ENCODE measurements around the gene KANSL1. TPM values are rescaled to one million over a fixed set of nuclear protein-coding genes. Genes with fewer than 3 reads are reported as not detected.

Gene KANSL1
- polyA plus RNA-seq, 1 donor, result 38.7 TPM

DNA sequence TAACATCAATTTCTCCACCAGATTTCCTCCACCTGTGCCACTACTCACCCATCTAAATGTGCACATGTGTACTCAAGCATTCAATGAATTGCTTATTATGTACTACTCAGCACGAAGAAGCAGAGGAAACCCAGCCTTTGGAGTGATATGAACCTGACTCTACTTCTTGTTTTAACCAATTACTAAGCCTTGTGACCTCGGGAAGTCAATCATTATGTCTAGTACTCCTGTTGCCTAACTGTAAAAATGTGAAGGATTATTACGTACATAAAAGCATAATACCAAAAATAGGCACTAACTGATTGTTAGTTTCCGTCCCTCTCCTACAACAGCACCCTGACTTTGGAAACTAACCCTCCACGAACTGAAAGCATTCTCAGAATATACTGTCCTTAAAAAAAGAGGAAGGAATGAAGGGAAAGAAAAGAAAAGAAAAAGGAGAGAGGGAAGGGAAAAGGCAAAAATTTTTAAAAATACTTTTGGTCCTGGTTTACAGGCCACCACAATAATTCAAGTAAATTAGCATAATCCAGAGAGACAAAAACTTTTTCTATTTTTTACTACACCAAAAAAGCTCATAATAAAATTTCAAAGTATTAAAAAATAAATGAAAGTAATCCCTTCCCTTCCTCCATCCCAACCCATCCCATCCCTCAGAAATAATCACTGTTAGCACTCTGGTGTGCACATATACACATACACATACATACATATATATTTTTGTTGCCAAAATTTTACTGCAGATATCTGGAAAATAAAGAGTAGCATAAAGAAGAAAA, 53.6 kb downstream of the KANSL1 start:
- no peak for DNase-seq (ENCODE audit: low read depth)

DNA sequence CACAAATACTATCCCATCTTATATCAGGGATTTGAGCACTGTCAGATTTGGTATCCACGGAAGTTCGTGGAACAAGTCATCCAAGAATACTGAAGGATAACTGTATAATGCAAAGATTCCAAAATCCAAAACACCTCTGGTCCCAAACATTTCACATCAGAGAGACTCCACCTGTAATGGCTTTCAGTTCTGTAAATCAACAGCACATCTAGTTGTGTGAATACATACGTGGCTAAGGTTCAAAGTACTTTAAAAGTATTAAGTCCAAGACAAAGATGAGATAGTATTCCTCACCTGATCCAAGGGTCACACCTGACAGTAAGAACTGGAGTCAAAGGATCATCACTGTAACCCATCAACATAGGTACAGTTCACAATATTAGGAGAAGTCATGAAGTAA, 54.8 kb downstream of the KANSL1 start:
- no peak for DNase-seq (ENCODE audit: low read depth)

- DNase-seq (ENCODE audit: low read depth), result no peak
Observed at GRCh38 chr17:46136820-46137219, 56.4 kb downstream of the KANSL1 start.

GRCh38 chr17:46135879-46136563, 57.2 kb downstream of the KANSL1 start:
- DNase-seq (ENCODE audit: low read depth), result no peak

DNA sequence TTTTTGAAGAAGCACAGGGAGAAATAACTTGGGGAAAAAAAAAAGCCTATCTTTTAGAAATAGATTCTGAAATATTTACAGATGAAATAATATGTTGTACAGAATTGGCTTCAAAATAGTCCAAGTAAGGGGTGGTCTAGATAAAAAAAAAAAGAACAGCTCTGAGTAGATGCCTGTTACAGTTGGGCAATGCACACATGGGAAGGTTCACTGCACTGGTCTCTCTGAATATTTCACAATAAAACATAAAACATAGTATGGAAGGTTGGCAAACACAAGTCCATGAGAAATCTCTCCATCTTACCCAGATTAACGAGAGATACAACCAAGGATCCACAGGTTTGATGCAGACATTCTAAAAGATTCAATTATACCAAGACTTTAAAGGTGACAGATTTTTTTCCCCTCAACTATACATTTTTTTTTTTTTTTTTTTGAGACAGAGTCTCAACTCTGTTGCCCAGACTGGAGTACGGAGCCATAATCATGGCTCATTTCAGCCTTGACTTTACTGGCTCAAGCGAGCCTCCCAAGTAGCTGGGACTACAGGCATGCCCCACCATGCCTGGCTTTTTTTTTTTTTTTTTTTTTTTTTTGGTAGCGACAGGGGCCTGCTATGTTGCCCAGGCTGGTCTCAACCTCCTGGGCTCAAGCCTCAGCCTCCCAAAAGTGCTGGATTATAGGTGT, 58.0 kb downstream of the KANSL1 start:
- no peak for DNase-seq (ENCODE audit: low read depth)

DNA sequence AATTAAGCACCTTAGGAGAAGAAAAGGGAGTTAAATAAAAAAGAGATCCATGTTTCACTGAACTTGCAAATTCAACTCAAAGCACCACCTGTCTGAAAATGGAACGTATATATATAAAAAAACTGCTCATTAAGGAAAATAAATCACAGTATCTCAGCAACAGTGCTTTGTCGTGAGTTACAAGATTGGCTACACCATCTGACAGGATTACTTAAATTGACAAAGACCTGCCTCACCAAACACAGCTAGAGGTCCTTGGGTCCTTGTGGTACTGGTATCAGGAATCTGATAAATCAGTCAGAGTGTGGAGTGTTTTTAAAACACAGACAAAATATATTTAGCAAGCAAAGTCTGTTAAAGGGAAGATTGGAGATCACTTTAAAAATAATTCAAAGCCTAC, 63.9 kb downstream of the KANSL1 start:
- no peak for DNase-seq (ENCODE audit: low read depth)

- DNase-seq (ENCODE audit: low read depth), result no peak
Observed at GRCh38 chr17:46128453-46128852, 64.8 kb downstream of the KANSL1 start.

DNA sequence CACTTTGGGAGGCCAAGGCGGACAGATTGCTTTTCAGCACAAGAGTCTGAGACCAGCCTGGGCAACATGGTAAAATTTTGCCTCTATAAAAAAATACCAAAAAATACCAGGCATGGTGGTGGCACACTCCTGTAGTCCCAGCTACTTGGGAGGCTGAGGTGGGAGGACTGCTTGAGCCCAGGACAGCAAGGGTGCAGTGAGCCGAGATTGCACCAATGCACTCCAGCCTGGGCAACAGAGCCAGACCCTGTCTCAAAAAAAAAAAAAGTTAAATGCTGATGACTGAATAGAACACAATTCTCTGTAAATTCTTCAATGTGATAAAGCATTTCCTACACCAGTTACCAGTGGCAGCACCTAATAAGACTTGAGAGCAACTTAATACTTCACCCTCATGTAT, 65.7 kb downstream of the KANSL1 start:
- no peak for DNase-seq (ENCODE audit: low read depth)

- DNase-seq (ENCODE audit: low read depth), result no peak
Observed at GRCh38 chr17:46126840-46127239, 66.4 kb downstream of the KANSL1 start.

GRCh38 chr17:46125831-46126230, 67.4 kb downstream of the KANSL1 start:
- no peak for DNase-seq (ENCODE audit: low read depth)

GRCh38 chr17:46124695-46125592, 68.3 kb downstream of the KANSL1 start:
- no peak for DNase-seq (ENCODE audit: low read depth)

DNA sequence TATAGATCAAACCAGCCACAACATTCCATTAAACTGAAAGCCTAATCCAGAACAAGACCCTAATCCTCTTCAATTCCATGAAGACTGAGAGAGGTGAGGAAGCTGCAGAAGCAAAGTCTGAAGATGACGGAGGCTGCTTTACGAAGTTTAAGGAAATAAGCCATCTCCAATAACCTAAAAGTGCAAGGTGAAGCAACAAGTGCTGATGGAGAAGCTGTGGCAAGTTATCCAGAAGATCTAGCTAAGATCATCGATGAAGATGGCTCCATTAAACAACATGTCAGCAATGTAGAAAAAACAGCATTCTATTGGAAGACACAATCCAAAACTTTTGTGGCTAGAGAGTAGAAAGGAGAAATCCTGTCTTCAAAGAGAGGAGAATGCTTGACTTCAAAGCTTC, 69.6 kb downstream of the KANSL1 start:
- DNase-seq (ENCODE audit: low read depth), result no peak

GRCh38 chr17:46122486-46122871, 70.8 kb downstream of the KANSL1 start:
- DNase-seq (ENCODE audit: low read depth), result no peak

DNA sequence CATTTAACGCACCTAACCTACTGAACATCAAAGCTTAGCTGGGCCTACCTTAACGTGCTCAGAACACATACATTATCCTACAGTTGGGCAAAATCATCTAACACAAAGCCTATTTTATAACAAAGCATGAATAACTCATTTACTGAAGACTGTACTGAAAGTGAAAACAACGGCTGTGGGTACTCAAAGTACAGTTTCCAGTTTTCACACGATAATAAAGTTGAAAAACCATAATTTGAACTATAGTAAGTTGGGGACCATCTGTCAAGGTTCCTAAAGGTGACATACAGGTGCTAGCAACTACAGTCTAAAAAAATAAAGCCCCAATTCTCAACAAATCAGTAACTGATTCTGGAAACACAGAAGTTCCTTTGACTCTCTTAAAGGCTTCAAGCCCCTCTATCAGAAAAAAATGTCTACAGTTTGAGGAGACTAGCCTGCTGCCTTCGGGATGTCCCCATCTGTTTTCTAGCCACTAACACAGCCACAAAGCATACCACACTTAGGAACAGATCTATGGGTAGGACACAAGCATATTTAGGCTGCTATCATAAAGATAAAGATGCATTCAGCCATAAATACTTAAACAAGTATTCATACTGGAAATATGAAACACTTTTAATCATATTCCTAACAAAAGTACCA, 71.3 kb downstream of the KANSL1 start:
- no peak for DNase-seq (ENCODE audit: low read depth)

DNA sequence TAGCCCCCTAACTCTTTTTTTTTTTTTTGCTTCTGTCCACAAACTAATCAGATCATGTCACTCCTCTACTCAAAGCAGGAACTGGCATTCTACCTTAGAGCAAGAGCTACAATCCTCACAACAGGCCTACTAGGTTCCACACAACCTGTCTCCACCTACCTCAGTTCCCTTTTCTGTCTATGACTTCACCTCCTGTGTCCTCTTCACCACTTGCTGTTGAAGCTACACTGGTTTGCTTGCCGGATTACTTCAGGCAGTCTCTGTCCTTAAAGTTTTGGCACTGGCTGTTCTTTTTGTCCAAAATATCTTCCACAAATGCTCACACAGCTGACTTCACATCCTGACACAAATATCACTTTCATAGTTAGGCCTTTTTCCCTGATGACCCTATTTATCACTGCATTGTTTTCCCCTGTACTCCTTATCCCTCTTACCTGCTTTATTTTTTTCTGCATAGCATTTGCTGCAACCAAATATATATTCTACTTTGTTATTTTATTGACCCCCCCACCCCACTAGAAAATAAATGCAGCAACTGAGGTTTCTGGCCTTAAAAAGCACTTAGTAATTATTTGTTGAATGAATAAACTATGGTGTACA, 72.0 kb downstream of the KANSL1 start:
- no peak for DNase-seq (ENCODE audit: low read depth)

DNA sequence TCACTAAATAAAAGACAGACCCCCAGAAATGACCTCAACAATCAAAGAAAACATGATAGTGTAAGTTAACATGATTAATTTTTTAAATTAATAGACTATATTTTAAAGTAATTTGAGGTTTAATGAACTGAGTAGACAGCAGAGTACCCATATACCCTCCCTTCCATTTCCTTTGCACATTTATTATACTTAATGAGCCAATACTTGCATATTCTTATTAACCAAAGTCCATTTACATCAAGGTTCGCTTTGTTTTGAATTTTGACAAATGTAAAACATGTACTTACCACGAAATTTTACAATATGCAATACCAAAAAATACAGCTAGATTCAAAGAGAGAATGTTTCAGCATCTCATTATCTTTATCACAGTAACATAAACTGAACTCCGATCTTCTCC, 72.7 kb downstream of the KANSL1 start:
- no peak for DNase-seq (ENCODE audit: low read depth)

DNA sequence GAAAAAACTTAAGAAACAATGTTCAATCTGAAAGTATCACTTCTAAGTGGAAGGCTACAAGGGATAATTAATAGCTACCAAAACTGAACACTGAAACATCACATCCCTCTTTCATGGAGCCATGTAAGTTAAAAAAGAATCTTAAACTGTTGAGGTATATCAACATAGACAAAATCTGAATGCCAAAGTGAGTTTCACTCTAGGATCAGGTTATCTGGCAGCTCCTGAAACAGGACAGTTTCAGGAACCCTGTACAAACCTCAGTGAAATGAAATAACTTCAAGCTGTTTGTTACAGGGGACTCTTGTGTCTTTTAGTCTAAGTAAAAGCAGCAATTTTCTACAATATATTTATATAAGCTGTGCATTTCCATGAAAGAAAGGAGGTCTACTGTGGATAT, 73.2 kb downstream of the KANSL1 start:
- no peak for DNase-seq (ENCODE audit: low read depth)

DNA sequence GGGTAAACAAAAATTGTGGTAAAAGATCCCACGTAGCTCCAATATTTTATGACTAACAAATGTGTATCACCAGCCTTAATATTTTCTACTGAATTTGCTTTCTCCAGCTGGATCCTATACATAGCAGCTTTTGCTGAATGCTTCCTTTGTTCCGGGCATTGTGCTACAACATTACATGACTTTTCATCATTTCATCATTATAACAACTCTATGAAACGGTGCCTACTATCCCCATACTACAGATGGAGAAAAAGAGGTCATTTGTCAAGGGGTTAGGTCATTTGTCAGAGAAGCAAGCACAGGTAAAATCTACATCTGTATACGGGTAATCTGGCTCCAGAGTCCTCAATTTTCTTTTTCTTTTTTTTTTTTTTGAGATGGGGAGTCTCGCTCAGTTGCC, 74.3 kb downstream of the KANSL1 start:
- DNase-seq (ENCODE audit: low read depth), result no peak

DNA sequence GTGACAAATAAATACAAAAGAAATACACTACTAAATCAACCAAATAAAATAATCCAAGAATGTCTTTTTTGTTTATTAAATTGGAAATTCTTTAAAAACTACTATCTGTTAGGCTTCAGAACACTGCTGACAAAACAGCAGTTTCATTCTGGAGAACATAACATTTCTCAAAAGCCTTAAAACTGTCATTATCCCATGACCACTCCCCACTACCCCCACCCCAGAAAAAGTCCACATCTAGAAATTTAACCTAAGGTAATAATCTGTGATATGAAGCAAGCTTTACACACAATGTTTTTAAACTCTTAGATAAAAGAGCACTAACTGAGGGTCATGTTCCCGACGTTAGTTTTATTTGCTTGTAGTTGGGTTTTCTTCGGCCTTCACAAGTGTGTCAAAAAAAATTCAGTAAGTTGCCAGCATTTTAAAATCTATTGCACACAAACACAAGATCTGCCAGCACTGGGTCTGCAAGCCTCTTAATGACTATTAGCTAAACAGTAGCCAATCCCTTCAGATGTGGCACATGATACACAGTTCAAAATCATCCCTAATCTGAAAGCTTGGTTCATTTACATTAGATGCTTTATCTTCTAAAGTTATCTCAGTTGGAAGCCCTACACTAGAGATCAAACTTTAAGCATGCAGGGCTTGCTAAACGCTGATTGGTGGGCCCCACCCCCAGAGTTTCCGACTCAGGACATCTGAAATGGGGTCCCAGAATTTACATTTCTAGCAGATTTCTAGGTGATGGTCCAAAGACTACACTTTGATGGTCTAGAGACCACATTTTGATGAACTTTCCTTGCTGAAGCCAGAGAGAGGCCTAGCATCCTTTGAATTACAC, 75.2 kb downstream of the KANSL1 start:
- DNase-seq (ENCODE audit: low read depth), result no peak

DNA sequence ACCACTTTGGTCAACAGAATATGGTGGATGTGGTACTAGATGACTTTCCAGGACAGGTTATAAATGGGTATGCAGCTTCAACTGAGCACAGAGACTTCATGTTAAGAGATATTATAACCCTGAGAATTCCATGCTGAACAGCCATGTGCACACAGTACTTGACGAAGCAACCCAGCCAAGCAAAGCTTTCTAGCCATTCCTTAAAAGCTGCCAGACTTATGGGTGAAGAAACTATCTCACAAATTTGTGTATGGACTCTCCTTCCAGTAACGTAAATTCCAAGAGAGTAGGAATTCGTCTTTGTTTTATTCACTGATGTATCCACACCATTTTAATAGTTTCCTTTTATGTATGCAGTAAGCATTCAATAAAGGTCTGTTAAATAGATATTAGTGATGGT, 76.1 kb downstream of the KANSL1 start:
- no peak for DNase-seq (ENCODE audit: low read depth)
